GM12892 (cell line): ENCODE results near the gene ATOSA.

ENCODE experiments used
- DNase-seq: peaks from one replicate; pipeline ENCODE4 v3.0.0; 2011; ENCODE audit not compliant: insufficient read length
- FAIRE-seq: peaks from 2 replicates; lab custom pipeline; 2011; peaks lifted over from hg19 to GRCh38; lab: Jason Lieb, UNC
- POLR2A ChIP-seq: IDR thresholded peaks from 2 replicates; pipeline ENCODE4 v1.6.1; 2011; ENCODE audit warnings: low read depth, low read length, control low read depth
- POLR2AphosphoS5 ChIP-seq: IDR thresholded peaks from 2 replicates; pipeline ENCODE4 v1.6.1; 2011; ENCODE audit warnings: low read depth, low read length, control low read depth
- TAF1 ChIP-seq: IDR thresholded peaks from 2 replicates; pipeline ENCODE4 v1.6.1; 2011; ENCODE audit warnings: low read depth, mild to moderate bottlenecking, control low read depth, low read length, borderline replicate concordance

ATOSA gene

DNA sequence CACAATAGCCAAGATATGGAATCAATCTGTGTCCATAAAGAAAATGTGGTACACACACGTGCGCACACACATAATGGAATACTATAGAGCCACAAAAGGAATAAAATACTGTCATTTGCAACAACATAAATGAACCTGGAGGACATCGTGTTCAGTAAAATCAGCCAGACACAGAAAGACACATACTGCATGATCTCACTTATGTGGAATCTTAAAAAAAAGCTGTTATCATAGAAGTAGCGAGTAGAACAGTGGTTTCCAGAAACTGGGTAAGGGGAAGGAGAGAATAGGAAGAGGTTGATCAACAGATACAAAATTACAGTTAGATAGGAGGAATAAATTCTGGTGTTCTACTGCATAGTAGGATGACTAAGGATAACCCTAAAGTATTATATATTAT, 11.1 kb downstream of the ATOSA start:
- FAIRE-seq (no peak), DNase-seq (no peak)
- TF ChIP-seq TAF1 (no peak), POLR2A (no peak), POLR2AphosphoS5 (no peak)

DNA sequence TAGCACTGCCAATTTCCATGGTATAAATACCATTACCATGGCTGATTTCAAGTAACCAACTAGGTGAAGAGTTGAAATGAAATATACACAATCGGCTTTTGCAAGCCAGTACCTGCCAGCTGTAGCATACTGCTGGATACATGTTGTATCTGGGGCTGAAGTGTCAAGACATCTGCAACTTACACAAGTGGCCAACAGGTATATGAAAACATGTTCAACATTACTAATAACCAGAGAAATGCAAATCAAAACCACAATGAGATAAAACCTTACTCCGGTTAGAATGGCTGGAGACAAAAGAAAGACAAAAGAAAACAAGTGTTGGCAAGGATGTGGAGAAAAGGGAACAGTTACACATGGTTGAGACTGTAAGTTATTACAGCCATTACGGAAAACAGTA, 11.6 kb downstream of the ATOSA start:
- FAIRE-seq (peak; percentile 66), DNase-seq (no peak)
- no peak for TF ChIP-seq TAF1
- no peak for TF ChIP-seq POLR2A
- no peak for TF ChIP-seq POLR2AphosphoS5

DNA sequence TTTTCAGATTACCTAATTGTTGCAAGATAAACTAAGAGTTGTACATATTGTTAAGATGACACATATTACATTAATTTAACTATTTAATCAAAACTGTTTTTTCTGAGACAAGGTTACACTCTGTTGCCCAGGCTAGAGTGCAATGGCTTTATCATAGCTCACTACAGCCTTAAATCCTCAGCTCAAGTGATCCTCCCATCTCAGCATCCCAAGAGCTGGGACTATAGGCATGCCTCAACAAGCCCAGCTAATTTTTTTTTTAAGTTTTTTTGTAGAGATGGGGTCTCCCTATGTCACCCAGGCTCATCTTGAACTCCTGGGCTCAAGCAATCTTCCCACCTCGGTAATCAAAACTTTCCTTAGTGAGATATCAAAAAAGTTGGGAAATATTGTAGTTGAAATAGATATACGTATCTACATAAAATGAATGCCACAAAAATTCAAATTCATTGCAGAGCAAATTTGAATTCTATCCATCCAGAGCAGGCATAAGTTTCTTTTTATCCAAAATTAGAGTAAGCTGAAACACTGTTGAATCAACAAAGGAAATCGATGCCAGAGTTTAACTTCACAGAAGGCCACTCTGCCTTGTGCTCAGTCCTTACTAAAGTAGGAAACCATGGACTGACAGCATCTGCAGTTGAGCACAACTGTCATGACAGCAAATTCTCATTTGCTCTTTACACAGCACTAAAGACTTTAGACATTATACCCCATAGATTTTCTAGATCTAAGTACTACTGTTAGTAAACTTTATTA, 15.5 kb downstream of the ATOSA start:
- TF ChIP-seq POLR2A = no peak
- no peak for TF ChIP-seq POLR2AphosphoS5
- no peak for TF ChIP-seq TAF1
- no peak for FAIRE-seq
- no peak for DNase-seq

DNA sequence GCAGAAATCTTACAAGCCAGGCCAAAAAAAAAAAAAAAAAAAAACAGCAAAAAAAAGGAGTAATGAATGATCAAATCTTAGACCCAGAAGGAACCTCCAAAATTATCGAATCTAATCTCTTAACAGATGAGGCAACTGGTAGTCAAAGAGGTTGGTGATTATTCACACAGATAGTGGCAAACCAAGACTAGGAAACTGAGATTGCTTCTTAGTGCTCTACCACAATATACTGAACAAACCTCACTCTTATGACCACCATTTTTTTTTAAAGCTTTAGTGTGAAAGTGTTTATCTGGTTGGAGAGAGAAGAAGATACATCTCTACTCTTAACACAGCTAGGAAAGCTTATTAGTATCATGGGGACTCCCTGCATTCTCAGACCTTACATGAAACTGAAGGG, 17.3 kb downstream of the ATOSA start:
- TF ChIP-seq POLR2AphosphoS5 (no peak), POLR2A (no peak), TAF1 (no peak)
- no peak for DNase-seq
- no peak for FAIRE-seq

DNA sequence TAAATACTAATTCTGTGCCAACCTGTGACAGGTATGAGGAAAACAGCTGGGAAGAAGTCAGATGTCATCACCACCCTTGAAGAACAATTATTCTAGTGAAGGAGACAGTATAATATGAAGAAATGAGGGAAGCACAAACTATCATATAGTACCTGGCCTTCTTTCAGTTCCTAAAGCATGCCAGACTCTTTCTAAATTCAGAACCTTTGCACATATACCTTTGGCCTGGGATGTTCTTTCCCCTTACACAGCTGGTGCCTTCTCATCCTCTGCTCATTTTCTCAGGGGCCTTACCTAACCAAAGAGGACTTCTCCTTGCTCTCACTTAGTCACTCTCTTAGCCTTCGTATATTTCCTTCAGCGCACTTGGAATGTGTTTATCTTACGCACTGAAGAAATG, 19.0 kb downstream of the ATOSA start:
- no peak for TF ChIP-seq POLR2A
- TF ChIP-seq TAF1 = no peak
- no peak for TF ChIP-seq POLR2AphosphoS5
- FAIRE-seq (no peak), DNase-seq (no peak)

DNA sequence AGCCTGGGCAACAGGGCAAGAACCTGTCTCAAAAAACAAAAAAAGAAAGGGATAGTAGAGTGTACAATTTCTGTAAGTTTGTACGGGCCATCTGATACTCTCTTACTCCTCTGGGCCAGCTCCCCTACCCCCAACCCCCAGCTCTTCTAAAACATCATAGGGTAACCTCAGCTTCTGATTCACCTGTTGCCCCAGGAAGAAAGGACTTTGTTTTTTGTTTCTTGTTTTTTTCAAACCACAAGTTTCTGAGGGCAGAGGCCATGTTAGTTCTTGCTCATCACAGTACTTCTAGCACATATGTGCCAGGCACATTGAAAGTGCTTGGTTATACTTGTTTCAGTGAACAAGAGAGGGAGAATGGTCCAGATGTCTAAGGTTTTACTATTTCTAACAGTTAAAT, 20.2 kb downstream of the ATOSA start:
- DNase-seq = no peak
- TF ChIP-seq POLR2A (no peak), TAF1 (no peak), POLR2AphosphoS5 (no peak)
- no peak for FAIRE-seq

DNA sequence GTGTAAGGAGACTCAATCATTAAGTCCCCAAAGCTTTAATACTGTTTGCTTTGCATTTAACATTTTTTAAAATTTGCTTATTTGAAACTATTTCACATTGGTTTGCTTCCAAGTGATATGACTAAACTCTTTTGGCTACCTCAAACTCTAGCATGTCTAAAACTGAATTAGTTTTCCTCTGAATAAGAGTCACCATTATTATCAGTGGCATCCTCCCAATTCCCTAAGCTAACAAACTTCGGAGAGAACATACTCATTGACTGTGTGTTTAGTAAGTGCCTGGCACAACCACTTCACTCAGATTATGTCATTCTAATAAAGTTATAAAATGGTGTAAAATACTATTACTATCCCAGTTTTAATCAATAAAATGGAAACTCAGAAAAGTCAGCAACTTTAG, 21.9 kb downstream of the ATOSA start:
- FAIRE-seq (no peak), DNase-seq (no peak)
- no peak for TF ChIP-seq TAF1

DNA sequence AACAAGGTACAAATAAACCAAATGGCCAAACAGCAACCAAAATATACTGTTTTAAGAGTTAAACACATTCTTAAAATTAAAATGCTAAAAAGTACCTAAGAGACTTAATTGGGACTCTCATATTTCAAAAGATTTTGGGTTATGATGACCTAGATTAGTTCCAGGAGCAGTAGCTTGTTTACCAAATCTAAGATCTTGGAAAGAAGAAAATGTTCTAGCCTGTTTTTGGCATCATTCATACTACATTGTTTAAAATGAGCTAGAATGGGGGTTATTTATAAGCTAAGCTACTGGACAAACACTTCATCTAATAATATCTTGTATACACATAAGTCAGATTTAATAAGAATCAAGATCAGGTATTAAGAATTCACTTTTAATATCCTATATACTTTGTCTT, 22.8 kb downstream of the ATOSA start:
- DNase-seq (no peak), FAIRE-seq (no peak)
- TF ChIP-seq POLR2AphosphoS5 (no peak), TAF1 (no peak), POLR2A (no peak)

DNA sequence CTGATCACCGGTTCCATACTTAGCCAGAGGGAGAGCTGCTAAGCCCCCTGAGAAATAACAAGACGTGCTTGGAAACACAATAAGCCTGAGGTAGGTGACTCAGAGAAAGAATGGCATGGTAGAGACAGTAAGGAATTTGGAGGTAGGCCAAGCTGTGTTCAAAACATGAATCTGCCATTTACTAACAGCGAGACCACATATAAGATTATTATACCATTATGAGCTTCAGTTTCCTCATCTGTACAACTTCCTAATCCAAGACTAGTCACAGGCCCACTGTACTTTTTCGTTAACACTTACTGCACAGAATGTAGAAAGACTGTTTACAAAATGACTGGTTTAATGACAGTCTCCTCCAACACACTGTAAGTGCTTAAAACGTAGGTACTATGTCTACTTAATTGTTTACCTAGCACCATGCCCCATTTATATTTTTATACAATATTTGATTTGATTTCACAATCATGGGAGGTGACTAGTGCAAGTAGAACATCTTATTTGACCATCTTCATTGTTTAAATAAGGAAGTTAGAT, 25.7 kb downstream of the ATOSA start:
- TF ChIP-seq POLR2A = no peak
- no peak for TF ChIP-seq POLR2AphosphoS5
- FAIRE-seq = no peak
- DNase-seq = no peak

DNA sequence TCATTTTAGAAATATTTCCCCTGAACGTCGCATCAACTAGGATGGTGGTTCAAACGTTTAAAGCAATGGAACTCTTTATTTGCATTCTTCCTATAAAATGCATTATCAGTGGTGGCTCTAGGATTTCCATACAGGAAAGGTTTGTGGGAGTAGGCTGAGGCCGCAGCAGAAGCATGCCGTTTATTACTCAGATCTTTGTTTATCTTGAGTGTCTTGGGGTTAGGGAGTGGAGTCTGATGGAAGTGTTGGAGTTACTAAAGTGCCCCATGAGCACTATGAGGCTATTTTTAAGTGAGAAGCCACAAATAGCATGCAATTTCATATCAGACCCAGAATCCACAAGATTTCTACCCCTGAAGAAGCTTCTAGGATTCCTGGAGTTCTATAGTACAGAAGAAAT, 26.2 kb downstream of the ATOSA start:
- no peak for DNase-seq
- no peak for FAIRE-seq
- TF ChIP-seq TAF1 (no peak), POLR2AphosphoS5 (no peak), POLR2A (no peak)

DNA sequence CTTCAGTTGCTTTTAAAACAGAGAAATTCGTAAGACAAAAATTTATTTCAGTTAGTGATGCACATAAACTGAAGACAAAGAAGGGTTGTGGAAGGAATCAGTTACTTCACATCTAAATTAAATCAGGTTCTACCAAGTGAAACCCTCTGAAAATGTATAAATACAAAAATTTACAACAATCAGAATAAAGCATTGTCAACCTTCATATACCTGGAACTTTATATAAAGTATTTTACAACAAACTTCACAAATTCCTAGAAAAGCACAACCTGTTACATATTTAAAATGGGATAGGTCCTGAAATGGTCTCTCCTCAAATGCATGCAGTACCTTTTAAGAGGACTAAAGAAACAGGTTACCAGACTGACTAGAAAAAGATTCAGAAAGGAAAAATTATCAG, 26.9 kb downstream of the ATOSA start:
- DNase-seq (no peak), FAIRE-seq (no peak)

DNA sequence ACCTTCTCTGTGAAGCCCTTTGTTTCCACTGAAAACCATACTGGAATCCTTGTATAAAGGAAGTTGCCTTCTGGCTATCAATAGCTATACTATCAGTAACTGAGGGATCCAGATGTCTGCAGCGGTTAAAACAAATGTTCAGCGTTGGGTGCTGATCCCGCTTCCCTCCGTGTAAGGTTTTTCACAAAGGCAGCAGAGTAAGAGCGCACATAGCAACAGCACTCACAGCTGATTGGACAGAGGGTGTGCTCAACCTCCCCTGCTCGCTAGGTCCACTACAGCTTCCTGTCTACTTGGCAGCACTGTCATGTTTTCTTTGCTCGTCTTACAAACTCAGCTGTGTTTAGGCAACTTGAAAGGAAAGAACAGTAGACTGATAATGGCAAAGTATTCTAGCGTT, 27.3 kb downstream of the ATOSA start:
- FAIRE-seq (peak; percentile 30), DNase-seq (no peak)
- no peak for TF ChIP-seq TAF1
- TF ChIP-seq POLR2AphosphoS5 = no peak
- TF ChIP-seq POLR2A = no peak

More for the DNA sequence above, 26.9 kb downstream of the ATOSA start:
- no peak for TF ChIP-seq POLR2A
- TF ChIP-seq POLR2AphosphoS5 = no peak
- TF ChIP-seq TAF1 = no peak

DNA sequence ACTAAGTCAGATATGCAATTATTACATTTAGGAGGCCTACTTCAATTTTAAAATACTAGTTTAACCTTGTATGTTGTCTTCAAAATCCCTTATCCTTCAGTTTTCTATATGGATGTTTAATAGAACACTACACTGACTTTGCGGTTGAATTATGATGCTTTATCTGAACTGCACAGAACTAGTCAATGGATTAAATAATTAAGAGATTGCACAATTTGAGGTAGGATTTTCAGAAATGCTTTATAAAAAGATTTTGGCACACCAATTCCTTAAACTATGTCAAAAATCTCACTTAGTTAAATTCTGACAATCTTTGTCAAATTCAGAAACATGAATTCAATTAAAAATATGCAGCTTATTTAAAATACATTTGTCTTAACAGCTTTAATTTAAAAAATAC, 28.1 kb downstream of the ATOSA start:
- FAIRE-seq (no peak), DNase-seq (no peak)
- TF ChIP-seq POLR2AphosphoS5 = no peak
- no peak for TF ChIP-seq POLR2A
- no peak for TF ChIP-seq TAF1

DNA sequence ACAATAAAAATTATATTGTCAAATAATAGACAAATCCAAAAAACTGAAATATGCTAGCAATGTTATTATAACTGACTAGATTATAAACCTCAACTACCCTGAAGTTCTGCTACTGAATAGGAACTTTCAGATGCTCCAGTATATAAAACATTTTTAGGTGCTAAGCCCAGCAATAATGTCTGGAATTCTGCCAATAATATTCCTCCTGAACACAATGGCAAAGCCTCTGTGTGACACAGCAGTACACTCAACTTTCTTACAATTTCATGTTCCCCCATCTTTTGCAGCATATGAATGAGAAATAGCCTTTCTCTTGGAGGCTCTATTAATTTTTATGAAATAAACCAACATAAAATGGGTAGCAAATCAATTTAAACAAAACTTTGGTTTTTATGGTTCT, 29.5 kb downstream of the ATOSA start:
- no peak for DNase-seq
- FAIRE-seq = no peak
- TF ChIP-seq POLR2A = no peak
- no peak for TF ChIP-seq POLR2AphosphoS5
- TF ChIP-seq TAF1 = no peak
